DMS53 (cell line): ENCODE results near the gene WNT9A.
"Not testable (repeated sequence)": the region's sequence is repeated elsewhere in the genome, so short reads cannot be mapped to it uniquely, and the experiment has no call there.

ENCODE experiments used
- DNase-seq: peaks from one replicate; lab custom pipeline; 2025; lab: John Stamatoyannopoulos, UW

WNT9A gene, protein sequence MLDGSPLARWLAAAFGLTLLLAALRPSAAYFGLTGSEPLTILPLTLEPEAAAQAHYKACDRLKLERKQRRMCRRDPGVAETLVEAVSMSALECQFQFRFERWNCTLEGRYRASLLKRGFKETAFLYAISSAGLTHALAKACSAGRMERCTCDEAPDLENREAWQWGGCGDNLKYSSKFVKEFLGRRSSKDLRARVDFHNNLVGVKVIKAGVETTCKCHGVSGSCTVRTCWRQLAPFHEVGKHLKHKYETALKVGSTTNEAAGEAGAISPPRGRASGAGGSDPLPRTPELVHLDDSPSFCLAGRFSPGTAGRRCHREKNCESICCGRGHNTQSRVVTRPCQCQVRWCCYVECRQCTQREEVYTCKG

DNA sequence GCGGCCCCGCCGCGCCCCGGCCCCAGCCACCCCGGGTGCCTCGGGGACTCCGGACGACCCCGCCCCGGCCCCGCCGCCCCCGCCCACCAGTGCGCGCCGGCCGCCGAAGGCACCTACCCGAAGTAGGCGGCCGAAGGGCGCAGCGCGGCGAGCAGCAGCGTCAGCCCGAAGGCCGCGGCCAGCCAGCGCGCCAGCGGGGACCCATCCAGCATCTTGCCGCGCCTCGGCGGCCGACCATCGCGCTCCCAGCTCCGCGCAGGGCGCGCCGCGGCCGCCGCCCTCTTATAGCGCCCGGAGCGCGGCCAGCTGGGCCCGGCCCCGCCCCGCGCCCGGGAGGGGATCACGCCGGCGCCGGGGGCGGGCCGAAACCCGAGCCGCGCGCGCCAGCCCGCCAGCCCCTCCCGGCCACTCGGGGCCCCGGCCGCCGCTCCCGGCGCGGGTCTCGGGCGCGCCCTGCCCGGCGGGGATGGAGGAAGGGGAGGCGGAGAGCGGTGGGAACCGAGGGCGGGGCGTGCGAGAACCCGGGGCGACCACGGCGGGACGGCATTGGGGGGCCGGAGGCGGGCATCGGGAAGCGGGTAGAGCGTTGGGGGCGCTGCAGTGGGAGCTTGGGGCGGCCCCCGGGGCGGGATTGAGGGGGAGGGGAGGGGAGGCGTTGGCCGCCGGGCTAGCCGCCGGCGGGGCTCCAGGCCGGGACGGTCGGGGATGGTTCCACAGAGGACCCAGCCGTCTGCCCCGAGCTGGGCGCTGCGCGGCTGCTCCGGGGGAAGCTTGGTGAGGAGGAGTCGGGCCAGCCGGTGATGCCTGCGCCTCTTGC is at the start of gene WNT9A:
Gene WNT9A (minus strand): TSS at position 257 of the 817 bp plus-strand sequence. CDS start 45 bp downstream, at position 212.
- DNase-seq, result peak; percentile 91

DNA sequence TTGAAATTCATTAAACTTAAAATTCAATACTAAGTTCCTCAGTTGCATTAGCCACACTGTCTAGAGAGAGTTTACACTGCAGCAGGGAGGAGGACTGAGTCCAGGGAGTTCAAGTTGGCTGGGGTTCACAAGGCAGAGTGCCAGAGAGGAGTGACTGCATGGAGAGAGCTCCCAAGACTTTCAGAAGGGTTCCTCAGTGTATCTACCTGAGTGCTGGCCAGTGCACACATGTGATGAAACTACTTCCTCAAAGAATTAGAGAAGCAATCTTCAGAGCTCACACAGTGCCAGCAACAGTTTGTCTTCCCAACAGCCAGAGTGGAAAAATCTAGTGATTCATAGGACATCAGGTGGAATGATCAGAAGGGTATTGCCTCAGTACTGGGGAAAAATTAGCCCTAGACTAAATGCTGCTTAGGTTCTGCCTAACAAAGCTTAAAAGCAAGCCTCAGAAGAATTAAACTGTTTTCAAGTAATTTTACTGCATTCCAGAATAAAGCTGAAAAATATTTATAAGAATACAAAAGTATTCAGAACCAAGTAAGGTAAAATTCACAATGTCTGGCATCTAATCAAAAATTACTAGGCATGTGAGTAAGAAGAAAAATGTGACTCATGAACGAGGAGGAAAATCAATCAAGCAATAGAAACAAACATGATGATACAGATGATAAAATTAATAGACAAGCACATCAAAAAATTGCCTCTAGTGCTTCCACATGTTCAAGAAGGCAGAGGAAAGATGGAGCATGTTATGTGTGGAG is 48.6 kb upstream of the WNT9A start:
- no peak for DNase-seq

DNA sequence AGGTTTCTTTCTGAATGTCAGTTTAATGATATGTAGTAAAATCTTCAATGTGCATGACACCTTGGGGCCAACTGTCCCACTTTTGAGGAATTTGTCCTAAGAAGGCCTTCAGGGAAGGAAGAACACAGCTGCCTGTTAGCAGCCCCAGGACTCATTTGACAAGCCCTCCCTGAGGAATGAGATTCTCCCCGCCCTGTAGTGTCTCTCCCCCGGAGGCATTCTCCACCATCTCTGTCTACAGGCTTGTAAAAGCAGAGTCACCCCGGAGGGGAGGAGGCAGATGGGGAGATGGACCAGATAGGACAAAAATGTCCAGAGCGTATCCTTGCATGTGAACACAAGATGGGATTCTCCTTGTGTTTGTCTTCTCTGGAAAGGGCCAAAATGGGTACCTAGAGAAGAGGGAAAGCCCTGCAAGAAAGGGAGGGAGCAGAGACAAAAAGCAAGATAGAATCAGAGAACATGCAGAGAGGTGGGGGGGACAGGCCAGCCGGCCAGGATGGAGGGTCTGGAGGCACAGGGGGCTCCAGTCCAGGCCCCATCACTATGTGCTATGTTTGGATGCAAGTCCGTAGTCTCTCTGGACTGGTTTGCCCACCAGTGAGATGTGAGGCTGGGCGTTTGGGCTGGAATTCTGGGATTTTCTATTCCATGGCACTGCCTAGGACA is 47.0 kb upstream of the WNT9A start:
- DNase-seq, result no peak

DNA sequence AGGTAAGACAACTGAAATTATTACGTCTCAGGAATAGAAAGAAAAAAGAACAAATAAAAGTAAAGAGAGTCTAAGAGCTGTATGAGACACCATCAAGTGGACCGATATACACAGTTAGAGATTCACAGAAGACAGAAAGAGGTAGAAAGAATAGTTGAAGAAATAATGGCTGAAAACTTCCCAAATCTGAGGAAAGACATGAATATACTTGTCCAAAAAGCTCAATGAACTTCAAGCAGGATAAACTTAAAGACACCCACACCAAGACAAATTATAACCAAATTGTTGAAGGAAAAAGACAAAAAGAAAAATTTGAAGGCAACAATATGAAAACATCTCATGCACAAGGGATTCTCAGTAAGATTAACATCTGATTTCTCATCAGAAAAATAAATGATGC is 39.4 kb upstream of the WNT9A start:
- DNase-seq, result no peak

DNA sequence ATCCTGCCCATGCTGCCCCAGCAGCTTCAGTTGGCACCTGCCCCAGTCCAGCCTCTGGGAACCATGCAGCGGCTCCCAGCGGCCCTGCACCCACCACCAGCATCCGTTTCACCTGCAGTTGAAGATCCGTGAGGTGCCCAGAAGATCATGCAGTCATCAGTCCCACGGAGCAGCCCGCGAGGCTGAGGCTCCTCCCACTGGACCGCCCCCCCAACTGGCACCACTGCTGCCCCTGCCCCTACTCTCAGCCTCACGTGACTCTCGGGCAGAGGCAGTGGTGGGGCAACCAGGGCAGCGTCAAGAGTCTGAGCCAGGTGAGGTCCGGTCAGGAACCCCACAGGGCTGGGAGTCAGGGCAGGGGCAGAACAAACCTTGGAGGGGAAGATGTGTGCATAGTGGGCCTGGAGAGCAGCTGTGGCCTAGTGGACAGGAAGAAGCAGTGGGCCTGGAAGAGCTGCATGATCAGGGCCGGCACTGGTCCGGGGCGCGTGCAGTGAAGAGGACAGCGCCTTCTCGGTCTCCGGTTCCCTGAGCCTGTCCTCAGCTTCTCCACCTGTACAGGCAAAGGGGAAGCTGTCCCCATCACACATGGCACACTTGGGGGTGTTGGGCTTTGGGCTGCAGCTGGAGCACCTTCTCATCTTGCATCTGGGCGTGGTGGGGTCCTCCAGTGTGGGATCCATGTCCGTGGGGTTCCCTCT is 28.0 kb upstream of the WNT9A start:
- not testable (repeated sequence) for DNase-seq

DNA sequence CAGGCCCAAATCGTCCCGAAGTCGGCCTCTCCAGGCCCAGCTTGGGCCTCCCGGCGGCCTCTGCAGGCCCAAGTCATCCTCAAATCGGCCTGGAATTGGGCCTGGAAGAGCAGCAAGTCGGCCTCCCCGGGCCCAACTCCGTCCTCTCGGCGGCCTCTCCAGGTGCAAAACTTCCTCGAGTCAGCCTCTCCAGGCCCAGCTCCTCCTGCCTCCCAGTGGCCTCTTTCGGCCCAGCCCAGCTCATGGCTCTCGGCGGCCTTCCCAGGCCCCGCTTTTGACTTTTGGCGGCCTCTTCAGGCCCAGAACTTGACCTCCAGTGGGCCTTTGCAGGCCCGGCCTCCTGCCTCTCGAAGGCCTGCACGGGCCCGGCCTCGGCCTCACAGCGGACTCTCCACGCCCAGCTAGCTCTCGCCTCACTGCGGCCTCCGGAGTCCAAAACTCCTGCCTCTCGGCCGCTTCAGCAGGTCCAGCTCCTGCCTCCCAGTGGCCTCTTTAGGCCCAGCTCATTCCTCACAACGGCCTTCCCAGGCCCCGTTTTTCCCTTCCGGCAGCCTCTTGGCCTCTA is 26.1 kb upstream of the WNT9A start:
- DNase-seq, result not testable (repeated sequence)

DNA sequence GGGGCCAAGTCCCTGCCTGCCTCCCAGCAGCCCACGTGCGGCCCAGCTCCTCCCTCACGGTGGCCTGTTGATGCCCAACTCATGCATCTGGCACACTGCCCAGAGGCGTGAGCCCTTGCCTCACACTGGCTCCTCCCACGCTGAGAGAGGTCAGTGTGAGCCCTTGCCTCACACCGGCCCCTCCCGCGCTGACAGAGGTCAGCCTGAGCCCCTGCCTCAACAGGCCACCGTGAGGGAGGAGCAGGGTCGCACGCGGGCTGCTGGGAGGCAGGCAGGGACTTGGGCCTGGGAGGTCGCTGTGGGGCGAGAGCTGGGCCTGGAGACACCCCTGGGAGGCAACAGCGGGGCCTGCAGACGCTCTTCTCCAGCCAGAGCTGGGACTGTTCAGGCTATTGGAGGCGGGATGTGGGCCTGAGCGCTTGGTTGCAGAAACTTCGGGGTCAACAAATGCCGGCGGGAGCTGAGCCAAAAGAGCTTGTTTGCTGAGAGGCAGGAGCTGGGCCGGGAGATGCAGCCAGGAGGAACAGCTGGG is 25.2 kb upstream of the WNT9A start:
- DNase-seq, result not testable (repeated sequence)

DNA sequence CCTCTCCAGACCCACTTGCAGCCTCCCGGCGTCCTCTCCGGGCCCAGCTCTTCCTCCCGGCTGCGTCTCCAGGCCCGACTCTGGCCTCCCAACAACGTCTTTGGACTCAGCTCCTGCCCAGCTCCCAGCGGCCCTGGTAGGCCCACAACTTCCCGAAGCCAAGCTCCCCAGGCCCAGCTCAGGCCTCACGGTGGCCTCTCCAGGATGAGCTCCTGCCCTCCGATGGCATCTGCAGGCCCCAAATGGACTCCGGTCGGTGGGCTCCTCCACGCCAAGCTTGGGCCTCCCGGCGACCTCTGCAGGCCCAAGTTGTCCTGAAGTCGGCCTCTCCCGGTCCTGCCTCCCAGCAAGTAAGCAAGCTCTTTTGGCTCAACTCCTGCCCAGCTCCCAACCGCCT is 24.5 kb upstream of the WNT9A start:
- not testable (repeated sequence) for DNase-seq

DNA sequence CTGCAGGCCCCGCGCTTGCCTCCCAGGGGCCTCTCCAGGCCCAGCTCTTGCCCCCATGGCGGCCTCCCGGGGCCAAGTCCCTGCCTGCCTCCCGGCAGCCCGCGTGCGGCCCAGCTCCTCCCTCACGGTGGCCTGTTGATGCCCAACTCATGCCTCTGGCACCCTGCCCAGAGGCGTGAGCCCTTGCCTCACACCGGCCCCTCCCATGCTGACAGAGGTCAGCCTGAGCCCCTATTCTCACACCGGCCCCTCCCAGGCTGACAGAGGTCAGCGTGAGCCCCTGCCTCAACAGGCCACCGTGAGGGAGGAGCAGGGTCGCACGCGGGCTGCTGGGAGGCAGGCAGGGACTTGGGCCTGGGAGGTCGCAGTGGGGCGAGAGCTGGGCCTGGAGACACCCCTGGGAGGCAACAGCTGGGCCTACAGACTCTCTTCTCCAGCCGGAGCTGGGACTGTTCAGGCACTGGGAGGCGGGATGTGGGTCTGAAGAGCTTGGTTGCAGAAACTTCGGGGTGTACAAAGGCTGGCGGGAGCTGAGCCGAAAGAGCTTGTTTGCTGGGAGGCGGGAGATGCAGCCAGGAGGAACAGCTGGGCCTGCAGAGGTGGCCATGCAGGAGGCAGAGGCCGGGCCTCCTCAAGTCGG is 24.0 kb upstream of the WNT9A start:
- DNase-seq, result not testable (repeated sequence)

DNA sequence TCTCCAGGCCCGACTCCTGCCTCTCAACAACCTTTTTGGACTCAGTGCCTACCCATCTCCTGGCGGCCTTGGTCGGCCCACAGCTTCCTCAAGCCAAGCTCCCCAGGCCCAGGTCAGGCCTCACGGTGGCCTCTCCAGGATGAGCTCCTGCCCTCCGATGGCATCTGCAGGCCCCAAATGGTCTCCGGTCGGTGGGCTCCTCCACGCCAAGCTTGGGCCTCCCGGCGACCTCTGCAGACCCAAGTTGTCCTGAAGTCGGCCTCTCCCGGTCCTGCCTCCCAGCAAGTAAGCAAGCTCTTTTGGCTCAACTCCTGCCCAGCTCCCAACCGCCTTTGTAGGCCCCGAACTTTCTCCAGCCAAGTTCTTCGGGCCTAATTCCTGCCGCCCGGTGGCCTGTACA is 23.5 kb upstream of the WNT9A start:
- not testable (repeated sequence) for DNase-seq

DNA sequence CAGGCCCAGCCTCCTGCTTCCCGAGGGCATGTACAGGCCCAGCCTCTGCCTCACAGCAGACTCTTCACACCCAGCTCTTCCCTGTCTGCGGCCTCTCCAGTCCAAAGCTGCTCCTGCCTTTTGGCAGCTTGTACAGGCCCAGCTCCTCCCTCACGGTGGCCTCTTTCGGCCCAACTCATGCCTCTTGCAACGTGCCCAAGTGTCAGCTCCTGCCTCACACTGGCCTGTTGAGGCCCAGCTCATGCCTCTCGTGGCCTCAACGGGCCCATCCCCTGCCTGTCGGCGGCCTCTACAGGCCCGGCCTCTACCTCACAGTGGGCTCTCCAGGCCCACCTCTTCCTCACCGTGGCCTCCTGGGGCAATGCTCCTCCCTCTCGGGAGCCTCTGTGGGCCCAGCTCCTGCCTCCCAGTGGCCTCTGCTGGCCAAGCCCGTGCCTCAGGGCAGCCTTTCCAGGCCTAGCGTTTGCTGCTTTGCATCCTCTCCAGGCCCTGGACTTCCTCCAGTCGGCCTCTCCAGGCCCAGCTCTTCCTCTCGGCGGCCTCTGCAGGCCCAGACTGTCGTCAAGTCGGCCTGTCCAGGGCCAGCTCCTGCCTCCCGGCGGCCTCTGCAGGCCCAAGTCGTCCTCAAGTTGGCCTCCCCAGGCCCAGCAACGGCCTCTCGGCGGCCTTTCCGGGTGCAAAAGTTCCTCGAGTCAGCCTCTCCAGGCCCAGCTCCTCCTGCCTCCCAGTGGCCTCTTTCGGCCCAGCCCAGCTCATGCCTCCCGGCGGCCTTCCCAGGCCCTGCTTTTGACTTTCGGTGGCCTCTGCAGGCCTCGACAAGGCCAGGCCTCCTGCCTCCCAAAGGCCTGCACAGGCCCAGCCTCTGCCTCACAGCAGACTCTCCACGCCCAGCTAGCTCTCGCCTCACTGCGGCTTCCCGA is 22.6 kb upstream of the WNT9A start:
- not testable (repeated sequence) for DNase-seq

DNA sequence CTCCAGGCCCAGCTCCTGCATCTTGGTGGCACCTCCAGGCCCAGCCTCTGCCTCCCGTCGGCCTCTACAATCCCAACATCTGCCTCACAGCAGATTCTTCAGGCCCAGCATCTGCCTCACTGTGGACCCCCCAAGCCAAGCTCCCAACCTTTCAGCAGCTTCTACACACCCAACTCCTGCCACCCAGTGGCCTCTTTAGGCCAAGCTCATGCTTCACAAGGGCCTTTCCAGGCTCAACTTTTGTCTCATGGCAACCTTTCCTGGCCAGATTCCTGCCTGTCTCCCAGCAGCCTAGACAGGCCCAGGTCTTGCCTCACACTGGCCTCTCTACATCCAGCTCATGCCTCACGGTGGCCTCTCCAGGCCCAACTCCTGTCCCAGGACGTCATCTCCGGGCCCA is 20.1 kb upstream of the WNT9A start:
- DNase-seq, result not testable (repeated sequence)

DNA sequence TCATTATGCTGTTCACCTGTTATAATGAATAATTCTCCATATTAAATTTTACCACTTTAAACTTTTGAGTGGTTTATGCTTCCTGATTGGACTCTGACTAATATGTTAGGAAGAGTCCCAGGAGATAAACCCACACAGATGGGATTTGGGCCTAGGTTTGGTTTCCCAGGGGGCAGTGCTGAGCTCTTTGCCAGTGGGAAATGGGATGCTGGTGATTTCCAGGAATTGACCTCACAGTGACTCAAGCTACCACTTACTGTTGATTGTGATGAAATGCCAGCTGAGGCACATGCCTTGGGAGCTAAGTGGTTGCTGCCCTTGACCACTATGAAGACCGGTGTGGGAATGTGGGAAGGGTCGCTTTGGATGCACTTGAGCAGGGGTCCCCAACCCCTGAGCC is 19.0 kb upstream of the WNT9A start:
- not testable (repeated sequence) for DNase-seq

DNA sequence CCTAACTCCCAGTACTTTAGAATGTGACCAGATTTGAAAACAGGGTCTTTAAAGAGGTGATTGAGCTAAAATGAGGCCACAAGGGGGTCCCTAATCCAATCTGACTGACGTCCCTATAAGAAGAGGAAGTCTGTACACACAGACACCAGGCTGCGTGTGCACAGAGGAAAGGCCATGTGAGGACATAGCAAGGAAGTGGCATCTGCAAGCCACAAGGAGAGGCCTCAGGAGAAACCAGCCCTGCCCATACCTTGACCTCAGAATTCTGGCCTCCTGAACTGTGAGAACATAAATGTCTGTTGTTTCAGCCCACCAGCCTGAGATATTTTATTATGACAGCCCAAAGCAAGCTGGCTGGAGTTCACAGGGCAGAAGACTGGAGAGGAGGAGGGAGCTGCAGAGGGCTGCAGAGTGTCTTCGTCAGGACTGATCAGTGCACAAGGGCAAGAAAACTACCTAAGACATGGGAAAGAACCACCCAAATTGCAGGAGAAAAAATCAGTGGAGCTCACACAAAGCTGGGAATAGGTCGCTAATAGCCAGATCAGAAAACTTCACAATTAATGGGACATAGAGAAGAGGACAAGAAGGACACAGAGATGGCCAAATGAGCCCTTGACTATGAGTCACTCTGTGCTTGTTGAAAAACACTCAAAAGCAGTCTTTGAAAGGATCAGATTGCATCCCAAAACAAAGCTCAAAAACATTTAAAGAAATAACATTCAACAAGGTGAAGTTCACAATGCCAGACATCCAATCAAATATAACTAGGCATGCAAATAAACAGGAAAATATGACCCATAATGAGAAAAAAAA is 14.1 kb upstream of the WNT9A start:
- no peak for DNase-seq

DNA sequence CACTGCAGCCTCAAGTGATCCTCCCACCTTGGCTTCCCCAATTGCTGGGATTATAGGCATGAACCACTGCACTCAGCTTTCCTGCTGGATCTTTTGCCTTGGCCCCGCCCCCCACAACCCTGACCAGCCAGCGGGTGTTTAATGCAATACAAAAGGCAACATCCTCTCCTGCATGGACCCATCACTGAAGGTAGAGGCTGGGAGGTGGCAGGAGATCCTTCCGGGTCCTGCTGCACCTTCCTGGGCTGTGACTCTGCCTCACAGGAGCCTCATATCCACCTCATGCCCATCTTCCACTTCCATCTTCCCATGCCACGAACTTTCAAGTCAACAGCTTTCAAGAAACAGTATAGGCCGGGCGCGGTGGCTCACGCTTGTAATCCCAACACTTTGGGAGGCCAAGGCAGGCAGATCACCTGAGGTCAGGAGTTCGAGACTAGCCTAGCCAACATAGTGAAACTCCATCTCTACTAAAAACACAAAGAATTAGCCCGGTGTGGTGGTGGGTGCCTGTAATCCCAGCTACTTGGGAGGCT is 11.7 kb upstream of the WNT9A start:
- no peak for DNase-seq

DNA sequence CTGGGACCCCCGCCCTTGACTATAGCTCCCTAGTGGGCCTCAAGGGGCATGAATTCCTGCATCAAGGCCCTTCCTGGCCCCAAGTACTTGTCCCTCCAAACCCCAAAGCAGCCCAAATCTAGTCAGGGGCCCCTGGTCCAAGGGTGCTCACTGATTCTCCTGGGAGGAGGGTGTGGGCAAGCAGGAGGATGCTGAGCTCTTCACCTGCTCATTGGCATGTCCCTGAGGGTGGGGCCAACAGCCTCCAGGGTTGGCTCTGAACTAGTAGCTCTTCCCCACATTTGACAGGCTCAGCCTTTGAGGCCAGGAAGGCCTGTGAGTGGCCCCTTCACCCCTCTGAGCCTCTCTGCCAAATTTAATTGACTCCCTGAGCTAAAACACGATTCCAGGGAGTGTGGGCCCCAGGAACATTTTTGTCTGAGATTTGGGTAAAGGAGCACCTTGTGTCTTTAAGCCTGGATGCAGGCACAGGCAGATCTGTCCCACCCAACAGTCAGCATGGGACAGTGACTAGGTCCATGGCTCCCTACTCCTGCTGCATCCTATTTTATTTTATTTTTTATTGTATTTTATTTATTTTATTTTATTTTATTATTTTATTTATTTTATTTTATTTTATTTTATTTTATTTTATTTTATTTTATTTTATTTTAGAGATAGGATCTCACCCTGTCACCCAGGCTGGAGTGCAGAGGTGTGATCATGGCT is 11.0 kb upstream of the WNT9A start:
- DNase-seq, result no peak

DNA sequence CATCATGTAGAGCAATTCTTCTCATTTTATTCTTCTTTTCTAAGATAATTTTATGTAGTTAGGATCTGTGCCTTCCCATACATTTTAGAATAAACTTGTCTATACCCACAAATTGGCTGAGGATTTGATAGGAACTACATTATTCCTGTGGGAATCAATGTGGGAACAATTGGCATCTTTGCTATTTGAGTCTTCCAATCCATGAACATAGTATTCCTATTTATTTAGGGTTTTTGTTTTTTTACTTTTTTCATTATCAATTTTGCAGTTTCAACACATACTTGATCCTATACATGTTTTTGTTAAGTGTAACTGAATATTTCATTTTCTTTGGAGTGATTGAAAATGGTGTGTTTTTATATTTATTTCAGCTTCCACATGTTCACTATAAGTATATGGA is 8.1 kb upstream of the WNT9A start:
- DNase-seq, result no peak
